GM18519 (cell line): Measurements from ENCODE around the gene TCP1.
"Not testable (repeated sequence)": the region's sequence is repeated elsewhere in the genome, so short reads cannot be mapped to it uniquely, and the experiment has no call there.

Experiments
- ATAC-seq: cut with Tn5 transposase; IDR thresholded peaks from one replicate; pipeline ENCODE4 v1.9.1; 2021; ENCODE audit warnings: mild to moderate bottlenecking, moderate library complexity; ENCODE audit not compliant: unreplicated experiment, low FRiP score

The TCP1 gene

GRCh38 chr6:159748127-159748526 lies 41.3 kb downstream of the TCP1 start:
- not testable (repeated sequence) for ATAC-seq

GRCh38 chr6:159746759-159747158 lies 42.6 kb downstream of the TCP1 start:
- ATAC-seq, result no peak

- no peak for ATAC-seq
Measured at GRCh38 chr6:159745081-159745480, 44.3 kb downstream of the TCP1 start.

GRCh38 chr6:159742165-159742564 lies 47.2 kb downstream of the TCP1 start:
- no peak for ATAC-seq

- no peak for ATAC-seq
Measured at GRCh38 chr6:159739341-159739740, 50.1 kb downstream of the TCP1 start.

GRCh38 chr6:159736908-159737307 lies 52.5 kb downstream of the TCP1 start:
- ATAC-seq, result no peak

- not testable (repeated sequence) for ATAC-seq
Measured at GRCh38 chr6:159733395-159733794, 56.0 kb downstream of the TCP1 start.

- not testable (repeated sequence) for ATAC-seq
Measured at GRCh38 chr6:159732550-159732949, 56.9 kb downstream of the TCP1 start.

GRCh38 chr6:159730332-159730676 lies 59.1 kb downstream of the TCP1 start:
- no peak for ATAC-seq

GRCh38 chr6:159729598-159730331 lies 59.6 kb downstream of the TCP1 start:
- no peak for ATAC-seq

- no peak for ATAC-seq
Measured at GRCh38 chr6:159728531-159728964, 60.9 kb downstream of the TCP1 start.
